Vagina (tissue), 2 donors: ENCODE results near the gene WAS.

Source experiments
- POLR2A ChIP-seq, 2 donors: fragments of 450-650 bp; IDR thresholded peaks; one replicate each; pipeline ENCODE4 v1.6.1; 2017; ENCODE audit warnings: antibody characterized with exemption in 2 of 2, mild to moderate bottlenecking in 2 of 2, moderate library complexity in 2 of 2
- POLR2AphosphoS5 ChIP-seq, 2 donors: sonication (generic); formaldehyde crosslinking; IDR thresholded peaks; one replicate each; pipeline ENCODE4 v1.9.0; 2017; ENCODE audit warnings: antibody characterized with exemption in 2 of 2, mild to moderate bottlenecking in 2 of 2, low read depth in 1 of 2; ENCODE audit not compliant: insufficient read depth in 1 of 2
- TF ChIP-seq, protein P1 (sequence below), 3 experiments: fragments of 450-650 bp in 2 of 3; fragments of 200-600 bp in 1 of 3; sonication (generic) in 1 of 3; IDR thresholded peaks; one replicate each; pipeline ENCODE4 v1.5.1; 2017 to 2019; ENCODE audit warnings: antibody characterized with exemption in 3 of 3, mild to moderate bottlenecking in 2 of 3, moderate library complexity in 2 of 3

DNA sequence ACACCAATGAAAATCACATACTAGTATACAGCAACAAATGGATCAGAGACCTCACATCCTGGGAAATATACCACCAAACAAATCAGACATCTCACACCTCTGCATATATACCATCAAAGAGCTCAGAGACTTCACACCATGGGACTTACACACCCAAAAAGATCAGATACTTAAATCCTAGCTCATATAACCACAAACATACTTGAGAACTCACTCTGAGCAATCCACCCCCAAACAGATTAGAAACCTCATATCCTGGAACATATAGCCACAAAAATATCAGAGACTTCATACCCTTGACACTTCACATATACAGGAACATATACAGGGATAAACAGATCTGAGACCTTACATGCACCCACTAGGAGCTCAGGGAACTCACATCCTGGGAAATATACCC is 45.1 kb downstream of the WAS start:
- TF ChIP-seq, protein P1, sequence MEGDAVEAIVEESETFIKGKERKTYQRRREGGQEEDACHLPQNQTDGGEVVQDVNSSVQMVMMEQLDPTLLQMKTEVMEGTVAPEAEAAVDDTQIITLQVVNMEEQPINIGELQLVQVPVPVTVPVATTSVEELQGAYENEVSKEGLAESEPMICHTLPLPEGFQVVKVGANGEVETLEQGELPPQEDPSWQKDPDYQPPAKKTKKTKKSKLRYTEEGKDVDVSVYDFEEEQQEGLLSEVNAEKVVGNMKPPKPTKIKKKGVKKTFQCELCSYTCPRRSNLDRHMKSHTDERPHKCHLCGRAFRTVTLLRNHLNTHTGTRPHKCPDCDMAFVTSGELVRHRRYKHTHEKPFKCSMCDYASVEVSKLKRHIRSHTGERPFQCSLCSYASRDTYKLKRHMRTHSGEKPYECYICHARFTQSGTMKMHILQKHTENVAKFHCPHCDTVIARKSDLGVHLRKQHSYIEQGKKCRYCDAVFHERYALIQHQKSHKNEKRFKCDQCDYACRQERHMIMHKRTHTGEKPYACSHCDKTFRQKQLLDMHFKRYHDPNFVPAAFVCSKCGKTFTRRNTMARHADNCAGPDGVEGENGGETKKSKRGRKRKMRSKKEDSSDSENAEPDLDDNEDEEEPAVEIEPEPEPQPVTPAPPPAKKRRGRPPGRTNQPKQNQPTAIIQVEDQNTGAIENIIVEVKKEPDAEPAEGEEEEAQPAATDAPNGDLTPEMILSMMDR (IDR thresholded peaks at IDR 0.05), result no peak
- TF ChIP-seq POLR2AphosphoS5 (IDR thresholded peaks at IDR 0.05; ENCODE audit: insufficient read depth in 1 of 2, low read depth in 1 of 2), result no peak
- no peak for TF ChIP-seq POLR2A (IDR thresholded peaks at IDR 0.05)
